PC-9 (cell line): Measurements from ENCODE around the gene IFT88.

Experiments used
- CTCF ChIP-seq: fragments of 200-600 bp; sonication (generic); conservative IDR thresholded peaks from 2 replicates; pipeline ENCODE4 v1.6.1; 2017; ENCODE audit warnings: mixed run types, antibody characterized with exemption, mild to moderate bottlenecking, moderate library complexity
- EZH2 ChIP-seq: fragments of 200-600 bp; sonication (generic); IDR thresholded peaks from 2 replicates; pipeline ENCODE4 v1.8.0; 2017; ENCODE audit warnings: antibody characterized with exemption, low read depth

- no peak for TF ChIP-seq CTCF
- TF ChIP-seq EZH2, result no peak
Measured at GRCh38 chr13:20526664-20527063, 40.3 kb upstream of the IFT88 start.
